Endodermal cell (in vitro differentiated cells): ENCODE measurements around the gene KLHDC7B. TPM values are rescaled to one million over a fixed set of nuclear protein-coding genes. Genes with fewer than 3 reads are reported as not detected.

Source experiments
- DNase-seq: peaks from one replicate; pipeline ENCODE4 v3.0.0-alpha.2; 2017
- H3K27ac ChIP-seq: 2 replicates; pipeline ENCODE4 v1.5.1; 2013; ENCODE audit warnings: mild to moderate bottlenecking, low read depth, low read length, moderate library complexity
- H3K27me3 ChIP-seq: 2 replicates; pipeline ENCODE4 v1.6.1; 2013; ENCODE audit warnings: mild to moderate bottlenecking, low read length, moderate library complexity; ENCODE audit not compliant: insufficient read depth, control insufficient read depth, poor library complexity, severe bottlenecking
- H3K36me3 ChIP-seq: 2 replicates; pipeline ENCODE4 v1.7.0; 2013; ENCODE audit warnings: mild to moderate bottlenecking, low read length, moderate library complexity; ENCODE audit not compliant: control insufficient read depth, insufficient read depth
- H3K4me1 ChIP-seq: one replicate; pipeline ENCODE4 v1.7.0; 2013; ENCODE audit warnings: low read length; ENCODE audit not compliant: control insufficient read depth, insufficient read depth
- H3K4me3 ChIP-seq: 2 replicates; pipeline ENCODE4 v1.5.1; 2013; ENCODE audit warnings: mild to moderate bottlenecking, low read length, moderate library complexity
- H3K9ac ChIP-seq: 2 replicates; pipeline ENCODE4 v1.6.1; 2013; ENCODE audit warnings: mild to moderate bottlenecking, low read length, moderate library complexity; ENCODE audit not compliant: poor library complexity, severe bottlenecking; ENCODE audit errors: extremely low read depth
- H3K9me3 ChIP-seq: 2 replicates; pipeline ENCODE4 v1.6.1; 2013; ENCODE audit warnings: mild to moderate bottlenecking, low read length, moderate library complexity; ENCODE audit not compliant: control insufficient read depth
- H3K27ac Mint-ChIP-seq: 2 replicates; pipeline ENCODE4 v1.8.0; 2020; ENCODE audit warnings: mixed read lengths
- H3K27me3 Mint-ChIP-seq: 2 replicates; pipeline ENCODE4 v1.8.0; 2021; ENCODE audit warnings: mild to moderate bottlenecking, mixed read lengths; ENCODE audit not compliant: insufficient read depth
- H3K36me3 Mint-ChIP-seq: 2 replicates; pipeline ENCODE4 v1.8.0; 2020; ENCODE audit warnings: low read depth, mixed read lengths
- H3K4me1 Mint-ChIP-seq: 2 replicates; pipeline ENCODE4 v1.8.0; 2020; ENCODE audit warnings: mixed read lengths
- H3K4me3 Mint-ChIP-seq: 2 replicates; pipeline ENCODE4 v1.8.0; 2020; ENCODE audit warnings: mild to moderate bottlenecking, moderate library complexity, mixed read lengths
- H3K9me3 Mint-ChIP-seq: 2 replicates; pipeline ENCODE4 v1.8.0; 2020; ENCODE audit warnings: mild to moderate bottlenecking, mixed read lengths
- CTCF ChIP-seq: fragments of 200-600 bp; sonication (generic); conservative IDR thresholded peaks from 2 replicates; pipeline ENCODE4 v1.5.0; 2021; ENCODE audit warnings: antibody characterized with exemption, mild to moderate bottlenecking
- WGBS, 2 experiments: methylation state at CpG; one replicate each; pipeline versions ENCODE4 v1.1.5 to v1.1.7; 2013; ENCODE audit warnings: missing lambda C conversion rate in 2 of 2, mixed read lengths in 1 of 2; ENCODE audit not compliant: insufficient coverage in 1 of 2, insufficient read length in 1 of 2; 5-methylcytosine and 5-hydroxymethylcytosine counted together
- total RNA-seq, 2 donors: library from RNA; stranded (reverse); fragmentation: NEBNext Ultra II Directional in 1 of 2; extraction: Animal tissue kit (Norgen Biotek cat#: 25700) in 1 of 2; gene quantifications; 2 replicates in 1 of 2; 3 replicates in 1 of 2; pipeline ENCODE4 v1.2.1, GENCODE V29; 2021

The KLHDC7B gene
- total RNA-seq, 2 donors from 2014 or later, result not detected

GRCh38 chr22:50547263-50547985 is 1.7 kb downstream of the KLHDC7B start:
- 93 to 97% methylated on average over 8 to 35 of the region's 35 CpGs for WGBS, 2 experiments
- Histone ChIP-seq H3K27ac (no peak overlapping the region), H3K9ac (no peak overlapping the region), H3K4me3 (no peak overlapping the region), H3K36me3 (no peaks in the 10 kb centered on the region), H3K27me3 (peaks cover 14% of the 10 kb centered on the region), H3K4me1 (no peaks in the 10 kb centered on the region), H3K9me3 (no peaks in the 10 kb centered on the region)
- no peak for TF ChIP-seq CTCF
- Mint-ChIP-seq H3K4me3 (no peak overlapping the region), H3K27ac (no peak overlapping the region), H3K4me1 (peaks cover 3% of the 10 kb centered on the region), H3K36me3 (no peaks in the 10 kb centered on the region), H3K27me3 (peaks cover 18% of the 10 kb centered on the region), H3K9me3 (no peaks in the 10 kb centered on the region)
- DNase-seq, result no peak

GRCh38 chr22:50548040-50548920 is 2.6 kb downstream of the KLHDC7B start:
- Mint-ChIP-seq H3K27ac (no peak overlapping the region), H3K9me3 (no peaks in the 10 kb centered on the region), H3K4me3 (no peak overlapping the region), H3K36me3 (no peaks in the 10 kb centered on the region), H3K27me3 (peaks cover 18% of the 10 kb centered on the region), H3K4me1 (peaks cover 3% of the 10 kb centered on the region)
- Histone ChIP-seq H3K9me3 (no peaks in the 10 kb centered on the region), H3K27ac (no peak overlapping the region), H3K27me3 (peaks cover 14% of the 10 kb centered on the region), H3K4me1 (no peaks in the 10 kb centered on the region), H3K4me3 (no peak overlapping the region), H3K36me3 (no peaks in the 10 kb centered on the region), H3K9ac (no peak overlapping the region)
- no peak for DNase-seq
- 92 to 95% methylated on average over 35 to 56 of the region's 56 CpGs for WGBS, 2 experiments
- no peak for TF ChIP-seq CTCF

GRCh38 chr22:50548921-50549790 is 3.5 kb downstream of the KLHDC7B start:
- H3K27ac ChIP-seq, result no peak overlapping the region
- H3K9ac ChIP-seq, result no peak overlapping the region
- H3K36me3 Mint-ChIP-seq, result no peaks in the 10 kb centered on the region
- DNase-seq, result no peak
- no peak for TF ChIP-seq CTCF
- WGBS, 2 experiments, result 95% methylated on average over 31 to 68 of the region's 68 CpGs
- peaks cover 11% of the 10 kb centered on the region for H3K27me3 ChIP-seq
- H3K36me3 ChIP-seq, result no peaks in the 10 kb centered on the region
- no peak overlapping the region for H3K4me3 ChIP-seq
- no peaks in the 10 kb centered on the region for H3K4me1 ChIP-seq
- H3K4me1 Mint-ChIP-seq, result peaks cover 3% of the 10 kb centered on the region
- H3K27me3 Mint-ChIP-seq, result peaks cover 18% of the 10 kb centered on the region
- H3K4me3 Mint-ChIP-seq, result no peak overlapping the region
- no peaks in the 10 kb centered on the region for H3K9me3 ChIP-seq
- H3K27ac Mint-ChIP-seq, result no peak overlapping the region
- no peaks in the 10 kb centered on the region for H3K9me3 Mint-ChIP-seq
